GM12891 (cell line): ENCODE data around the gene LRRN4.

Experiments used
- DNase-seq: peaks from one replicate; pipeline ENCODE4 v3.0.0; 2011; ENCODE audit warnings: low spot score; ENCODE audit not compliant: insufficient read length
- FAIRE-seq: peaks from 2 replicates; lab custom pipeline; 2011; peaks lifted over from hg19 to GRCh38; lab: Jason Lieb, UNC
- PAX5 ChIP-seq: IDR thresholded peaks from 2 replicates; pipeline ENCODE4 v1.6.1; 2011; ENCODE audit warnings: low read length, moderate library complexity, mild to moderate bottlenecking; ENCODE audit not compliant: insufficient read depth, severe bottlenecking
- POLR2A ChIP-seq: IDR thresholded peaks from 2 replicates; pipeline ENCODE4 v1.6.1; 2011; ENCODE audit warnings: low read depth, low read length, control low read depth
- POLR2AphosphoS5 ChIP-seq: IDR thresholded peaks from 2 replicates; pipeline ENCODE4 v1.6.1; 2011; ENCODE audit warnings: low read depth, low read length, control low read depth
- POU2F2 ChIP-seq: IDR thresholded peaks from 2 replicates; pipeline ENCODE4 v1.6.1; 2011; ENCODE audit warnings: low read depth, mild to moderate bottlenecking, control low read depth, low read length, moderate library complexity
- SPI1 ChIP-seq: IDR thresholded peaks from 2 replicates; pipeline ENCODE4 v1.6.1; 2011; ENCODE audit warnings: low read depth, low read length, control low read depth
- TAF1 ChIP-seq: IDR thresholded peaks from 2 replicates; pipeline ENCODE4 v1.6.1; 2011; ENCODE audit warnings: low read depth, low read length, control low read depth

The LRRN4 gene

DNA sequence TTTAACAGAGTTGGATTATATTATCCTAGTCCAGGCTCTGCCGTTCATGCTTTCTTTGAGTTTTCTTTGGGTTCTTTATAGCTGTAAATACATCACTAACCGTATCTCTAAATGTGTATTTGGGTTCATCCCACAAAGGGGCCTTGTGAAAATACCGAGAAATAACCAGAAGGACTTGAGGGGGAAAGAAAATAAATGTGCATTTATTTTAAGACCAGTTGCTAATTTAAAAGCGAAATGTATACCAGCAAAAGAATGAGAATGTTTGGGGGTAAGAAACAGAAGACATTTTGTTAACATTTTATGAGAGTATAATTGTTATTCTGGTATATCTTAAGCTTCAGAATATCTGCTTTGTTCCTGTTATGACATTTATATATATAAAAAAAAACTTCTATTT, 38.9 kb downstream of the LRRN4 start:
- FAIRE-seq (no peak), DNase-seq (no peak)
- TF ChIP-seq PAX5, result no peak
- no peak for TF ChIP-seq TAF1
- TF ChIP-seq POU2F2, result no peak
- TF ChIP-seq SPI1, result no peak
- TF ChIP-seq POLR2A, result no peak
- no peak for TF ChIP-seq POLR2AphosphoS5

DNA sequence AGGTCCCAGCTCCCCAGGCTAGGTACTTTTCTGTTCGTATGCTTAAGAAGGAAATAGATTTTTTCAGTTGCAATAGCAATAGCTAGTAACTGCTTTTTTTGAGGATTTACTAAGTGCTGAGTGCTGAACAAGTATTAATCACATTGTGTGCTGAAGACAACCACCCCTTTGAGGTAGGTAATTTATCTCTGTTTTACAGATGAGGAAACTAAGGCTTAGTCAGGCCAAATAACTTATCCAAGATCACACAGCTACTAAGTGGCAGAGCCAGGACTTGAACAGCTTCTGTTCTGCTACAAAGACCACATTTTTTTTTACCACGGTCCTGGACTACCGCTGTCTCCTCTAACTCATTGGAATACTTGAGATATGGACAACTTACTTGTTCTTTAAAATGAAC, 39.8 kb downstream of the LRRN4 start:
- TF ChIP-seq POLR2A (no peak), TAF1 (no peak), SPI1 (no peak), PAX5 (no peak), POU2F2 (no peak), POLR2AphosphoS5 (no peak)
- DNase-seq (no peak), FAIRE-seq (no peak)

DNA sequence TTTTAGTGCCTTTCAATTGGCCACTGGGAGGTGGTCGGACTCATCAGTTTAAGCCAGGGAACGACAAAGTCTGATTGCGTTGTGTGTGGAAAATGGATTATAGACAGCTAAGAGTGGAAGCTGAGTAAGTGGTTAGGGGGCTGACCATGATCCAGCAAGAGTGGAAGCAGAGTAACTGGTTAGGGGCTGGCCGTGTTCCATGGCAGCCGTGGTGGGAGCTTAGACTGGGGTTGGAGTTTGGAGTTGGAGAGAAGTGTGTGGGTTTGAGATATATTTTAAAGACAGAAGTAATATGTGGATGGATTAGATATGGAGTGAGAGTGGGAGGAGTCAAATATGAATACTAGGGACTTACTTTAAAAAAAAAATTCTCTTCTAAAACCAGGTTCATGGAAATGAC, 41.7 kb downstream of the LRRN4 start:
- TF ChIP-seq TAF1 (no peak), SPI1 (no peak)
- DNase-seq, result no peak

DNA sequence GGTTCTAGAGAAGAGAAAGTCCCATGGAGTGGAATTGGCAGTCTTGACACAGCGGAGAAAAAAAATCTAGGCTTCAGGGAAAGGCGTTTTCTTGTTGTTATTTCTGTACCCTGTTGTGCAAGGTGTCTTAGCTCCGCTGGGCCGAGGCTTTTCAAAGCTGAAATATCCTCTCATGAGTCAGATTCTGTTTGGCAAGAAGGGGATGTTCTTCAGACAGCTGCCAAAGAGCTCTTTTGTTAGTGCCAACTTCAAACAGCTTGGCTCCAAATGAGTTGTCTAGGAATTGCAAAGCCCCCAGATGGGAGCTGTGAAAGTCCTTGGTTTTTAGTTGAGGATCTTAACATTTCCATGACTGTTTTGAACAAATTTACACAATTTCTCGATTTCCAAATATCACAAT, 45.6 kb downstream of the LRRN4 start:
- no peak for FAIRE-seq
- no peak for DNase-seq
- TF ChIP-seq POLR2AphosphoS5, result no peak
- TF ChIP-seq POLR2A, result no peak
- no peak for TF ChIP-seq POU2F2
- TF ChIP-seq PAX5, result no peak
- TF ChIP-seq SPI1, result no peak
- TF ChIP-seq TAF1, result no peak

More for the DNA sequence above, 41.7 kb downstream of the LRRN4 start:
- FAIRE-seq, result no peak

DNA sequence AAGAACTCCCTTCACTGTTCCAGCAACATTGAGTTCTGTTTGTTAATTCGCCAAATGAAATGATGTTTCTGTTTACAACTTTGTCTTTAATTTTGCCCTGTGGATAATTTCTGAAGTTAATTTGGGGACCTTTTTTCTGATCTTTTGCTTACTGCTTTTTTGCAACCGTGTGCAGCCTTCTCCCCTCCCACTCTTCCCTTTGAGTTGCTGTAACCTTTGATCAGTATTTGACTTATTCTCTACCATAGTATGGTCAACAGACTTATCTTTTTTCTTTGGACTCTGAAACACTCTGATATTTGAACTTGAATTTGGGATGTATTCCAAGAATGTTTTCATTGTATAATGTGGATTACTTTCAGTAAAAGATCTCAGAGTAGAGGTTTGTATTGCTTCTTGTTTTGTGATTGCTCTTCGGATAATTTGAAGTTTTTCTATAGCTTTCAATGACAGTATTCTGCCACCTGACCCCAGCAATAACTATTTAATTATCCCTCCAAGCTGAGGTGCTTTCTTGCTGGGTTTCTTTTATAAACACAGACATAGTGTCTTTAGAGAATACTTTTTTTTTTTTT, 46.2 kb downstream of the LRRN4 start:
- DNase-seq, result no peak
- peak; percentile 59 for FAIRE-seq
- TF ChIP-seq POLR2A, result no peak
- no peak for TF ChIP-seq POLR2AphosphoS5

DNA sequence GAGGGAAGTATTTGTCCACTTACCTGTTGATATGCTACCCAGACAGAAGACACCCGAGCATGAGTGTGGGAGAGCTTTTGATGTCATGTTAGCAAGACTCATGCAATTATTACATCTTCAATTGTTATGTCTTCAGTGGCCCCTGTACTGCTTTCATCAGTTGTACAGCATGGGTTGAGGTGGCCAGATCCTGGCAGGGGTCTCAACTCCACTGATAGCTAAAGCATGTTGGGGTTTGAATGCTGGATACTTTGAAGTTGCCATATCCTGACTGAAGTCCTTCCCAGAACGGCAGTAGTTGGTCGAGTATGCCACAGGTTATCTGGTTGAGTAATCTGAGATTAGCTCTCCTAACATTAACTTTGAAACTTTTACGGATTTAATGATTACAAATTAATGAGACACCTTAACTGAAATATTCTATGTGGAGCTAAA, 46.7 kb downstream of the LRRN4 start:
- DNase-seq (no peak), FAIRE-seq (no peak)
- no peak for TF ChIP-seq SPI1

DNA sequence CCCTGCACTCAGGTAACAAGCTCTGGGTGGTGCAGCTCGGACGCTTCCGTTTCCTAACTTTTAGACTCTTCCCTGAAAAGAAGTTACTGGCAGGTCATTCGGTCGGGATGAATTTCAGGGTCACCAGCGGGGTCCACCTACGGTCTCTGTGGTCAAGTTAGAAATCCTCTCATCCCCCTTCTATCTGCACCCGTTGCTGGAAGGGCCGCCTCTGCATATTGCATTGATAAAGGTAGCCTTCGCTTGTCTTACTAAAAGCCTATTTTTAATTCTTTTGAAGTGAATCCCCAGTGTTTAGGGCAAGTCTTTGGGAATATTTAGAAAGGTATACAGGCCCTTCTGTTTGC, 47.3 kb downstream of the LRRN4 start:
- TF ChIP-seq TAF1 (no peak), POU2F2 (no peak), SPI1 (no peak), POLR2AphosphoS5 (no peak), PAX5 (no peak), POLR2A (no peak)
- FAIRE-seq, result no peak
- no peak for DNase-seq

DNA sequence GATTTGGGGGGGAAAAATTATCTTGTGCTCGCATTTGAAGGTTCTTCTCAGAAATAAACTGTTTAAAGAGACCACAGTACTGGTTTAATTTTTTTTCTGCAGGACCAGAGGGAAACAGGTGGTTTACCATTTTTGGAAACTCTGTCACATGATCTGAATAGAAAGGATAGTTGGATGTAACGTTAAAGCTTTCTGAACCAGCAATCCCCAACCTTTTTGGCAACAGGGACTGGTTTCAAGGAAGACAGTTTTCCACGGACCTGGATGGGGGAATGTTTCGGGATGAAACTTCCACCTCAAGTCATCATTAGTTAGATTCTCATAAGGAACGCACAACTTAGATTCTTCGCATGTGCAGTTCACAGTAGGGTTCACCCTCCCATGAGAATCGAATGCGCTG, 53.0 kb downstream of the LRRN4 start:
- FAIRE-seq (no peak), DNase-seq (no peak)
- no peak for TF ChIP-seq PAX5
- TF ChIP-seq POLR2A, result no peak
- TF ChIP-seq TAF1, result no peak
- TF ChIP-seq POU2F2, result no peak

DNA sequence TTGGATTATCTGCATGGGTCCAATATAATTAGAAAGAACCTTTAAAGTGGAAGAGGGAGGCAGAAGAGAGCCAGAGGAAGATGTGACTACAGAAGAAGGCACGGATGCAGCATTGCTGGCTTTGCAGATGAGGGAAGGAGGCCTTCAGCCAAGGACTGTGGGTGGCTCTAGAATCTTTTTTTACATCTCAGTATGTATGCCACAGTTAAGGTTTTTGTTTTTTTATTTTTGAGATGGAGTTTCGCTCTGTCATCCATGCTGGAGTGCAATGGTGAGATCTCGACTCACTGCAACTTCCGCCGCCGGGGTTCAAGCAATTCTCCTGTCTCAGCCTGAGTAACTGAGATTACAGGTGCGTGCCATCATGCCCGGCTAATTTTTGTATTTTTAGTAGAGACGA, 54.1 kb downstream of the LRRN4 start:
- FAIRE-seq, result no peak
- DNase-seq, result no peak
- no peak for TF ChIP-seq POLR2A

DNA sequence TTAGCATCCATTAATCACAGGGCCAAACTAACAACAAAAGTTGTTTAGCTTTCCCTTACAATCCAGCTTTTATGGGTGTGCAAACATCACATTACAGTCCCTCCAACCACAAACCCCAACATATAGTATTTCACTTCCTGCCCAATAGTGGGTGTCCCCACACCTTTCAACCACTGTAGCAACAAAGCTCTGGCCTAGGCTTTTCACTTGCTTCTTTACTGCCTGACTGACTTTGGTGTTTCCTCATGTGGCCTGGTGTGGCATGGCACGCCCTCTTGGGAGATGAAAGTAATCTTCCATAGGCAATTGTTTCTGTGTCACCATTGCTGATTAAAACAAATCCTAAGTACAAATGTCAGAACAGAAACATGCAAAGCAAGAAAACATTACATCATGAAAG, 57.1 kb downstream of the LRRN4 start:
- FAIRE-seq, result peak; percentile 94
- TF ChIP-seq SPI1 (peak; percentile 81), TAF1 (no peak)
- DNase-seq, result peak; percentile 27

DNA sequence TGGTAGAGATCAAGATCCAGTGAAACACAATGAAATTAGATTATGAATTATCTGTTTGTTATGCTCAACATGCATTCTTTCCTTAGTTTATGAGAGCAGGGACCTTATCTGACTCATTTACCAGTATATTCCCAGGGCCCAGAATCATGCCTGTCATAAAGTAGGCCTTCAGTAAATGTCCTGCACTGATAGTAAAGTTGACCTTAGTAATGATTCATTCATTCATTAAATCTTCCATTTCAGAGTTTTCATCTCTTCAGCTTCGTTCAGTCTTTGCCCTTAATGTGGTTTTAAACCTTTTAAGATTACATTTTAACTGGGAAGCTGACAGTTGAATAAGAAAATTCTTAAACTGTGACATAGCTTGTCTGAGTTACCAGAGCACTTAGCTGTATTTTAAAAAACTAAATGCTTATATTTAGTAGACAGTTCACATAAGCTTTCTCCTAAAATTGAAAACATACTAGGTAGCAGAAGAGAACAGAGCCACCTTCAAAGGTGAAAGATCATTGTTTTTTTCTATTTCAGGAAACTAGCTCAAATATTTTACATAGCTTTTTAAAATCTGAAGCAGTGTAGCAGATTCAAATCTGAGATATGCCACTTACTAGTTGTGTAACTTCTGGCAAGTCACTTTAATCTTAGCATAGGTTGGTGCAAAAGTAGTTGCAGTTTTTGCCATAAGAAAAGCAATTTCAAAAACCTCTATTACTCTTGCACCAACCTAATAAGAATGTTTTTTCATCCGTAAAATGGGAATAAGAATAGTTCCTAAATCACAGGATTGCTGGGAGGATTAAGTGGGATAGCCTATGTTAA, 62.0 kb downstream of the LRRN4 start:
- DNase-seq (no peak), FAIRE-seq (no peak)
- TF ChIP-seq PAX5, result no peak
- TF ChIP-seq SPI1, result no peak
- no peak for TF ChIP-seq POLR2AphosphoS5
- no peak for TF ChIP-seq TAF1
